Activated CD8-positive, alpha-beta T cell treated with anti-CD3 and anti-CD28 coated beads for 36 hours (primary cell): ENCODE results near the gene ITGA4. TPM values are rescaled to one million over a fixed set of nuclear protein-coding genes. Genes with fewer than 3 reads are reported as not detected.

ENCODE experiments used
- ATAC-seq: fragments of 200-7000 bp; cut with Tn5 transposase; one replicate; pipeline ENCODE4 v1.10.0; 2021; ENCODE audit warnings: mild to moderate bottlenecking, moderate library complexity
- CTCF ChIA-PET: fragments of 350-600 bp; sonication (Branson Sonifier 250); formaldehyde crosslinking; loops from one replicate; lab custom pipeline; 2021; ENCODE audit warnings: antibody characterized with exemption; lab: Charles Lee
- POLR2A ChIA-PET: fragments of 350-600 bp; sonication (Branson Sonifier 250); formaldehyde crosslinking; loops from one replicate; lab custom pipeline; 2021; ENCODE audit warnings: antibody characterized with exemption; lab: Charles Lee
- DNase-seq: peaks from one replicate; pipeline ENCODE4 v3.0.0-alpha.2; 2020
- H3K27ac Mint-ChIP-seq: one replicate; pipeline ENCODE4 v1.8.0; 2021; ENCODE audit warnings: mild to moderate bottlenecking, mixed read lengths
- H3K27me3 Mint-ChIP-seq: one replicate; pipeline ENCODE4 v1.8.0; 2021; ENCODE audit warnings: mixed read lengths
- H3K36me3 Mint-ChIP-seq: one replicate; pipeline ENCODE4 v1.8.0; 2021; ENCODE audit warnings: low read depth, mixed read lengths
- H3K4me1 Mint-ChIP-seq: one replicate; pipeline ENCODE4 v1.8.0; 2021; ENCODE audit warnings: low read depth, mixed read lengths
- H3K4me3 Mint-ChIP-seq: one replicate; pipeline ENCODE4 v1.8.0; 2021; ENCODE audit warnings: mild to moderate bottlenecking, moderate library complexity, mixed read lengths
- H3K9me3 Mint-ChIP-seq: one replicate; pipeline ENCODE4 v1.8.0; 2021; ENCODE audit warnings: mixed read lengths
- CTCF ChIP-seq: fragments of 200-600 bp; IDR thresholded peaks from one replicate; pipeline ENCODE4 v1.8.0; 2022; ENCODE audit warnings: antibody characterized with exemption, mild to moderate bottlenecking
- intact Hi-C: fragments of 100-400 bp; cut with micrococcal nuclease; formaldehyde crosslinking; loops from one replicate; pipeline ENCODE4 v1.10.0; 2022
- total RNA-seq, 2 experiments: library from RNA; stranded (reverse); gene quantifications; one replicate each; pipeline ENCODE4 v1.2.3, GENCODE V29; 2021

Gene ITGA4
- total RNA-seq, 2 experiments from 2014 or later = 61.6 to 64.5 TPM

- POLR2A ChIA-PET = interaction anchor here (0.6 to 1.7 kb wide), 5 partner anchors 9 to 350 kb away, joined by 3 to 6 read pairs (median 3); no protein-coding TSS in a partner anchor
- CTCF ChIA-PET = interaction anchor here (0.7 to 5.5 kb wide), 6 partner anchors 12 to 350 kb away, joined by 3 to 43 read pairs (median 6); no protein-coding TSS in a partner anchor
- Mint-ChIP-seq H3K27ac (peak overlapping the region; percentile 93), H3K27me3 (no peaks in the 10 kb centered on the region), H3K4me3 (peak overlapping the region; percentile 28), H3K9me3 (no peaks in the 10 kb centered on the region), H3K36me3 (peaks cover 16% of the 10 kb centered on the region), H3K4me1 (peaks cover 30% of the 10 kb centered on the region)
- no peak for TF ChIP-seq CTCF
- ATAC-seq = no peak
- no peak for DNase-seq
- intact Hi-C loops = loop anchor here (5.0 kb wide), 2 partner anchors 328 to 473 kb away; partner anchors contain the start of gene UBE2E3
Measured at GRCh38 chr2:181454686-181455450, 2.3 kb upstream of the ITGA4 start.

- H3K9me3 Mint-ChIP-seq = no peaks in the 10 kb centered on the region
- CTCF ChIA-PET = interaction anchor here (0.7 to 5.5 kb wide), 17 partner anchors 11 to 378 kb away, joined by 3 to 43 read pairs (median 4); no protein-coding TSS in a partner anchor
- intact Hi-C loops = loop anchor here (2.0 to 5.0 kb wide), 3 partner anchors 144 to 474 kb away; partner anchors contain the start of gene UBE2E3
- POLR2A ChIA-PET = interaction anchor here (0.6 to 2.9 kb wide), 22 partner anchors 8 to 525 kb away, joined by 3 to 26 read pairs (median 5); no protein-coding TSS in a partner anchor
- peaks cover 34% of the 10 kb centered on the region for H3K4me1 Mint-ChIP-seq
- ATAC-seq (peak; percentile 77), DNase-seq (peak; percentile 87)
- peaks cover 32% of the 10 kb centered on the region for H3K36me3 Mint-ChIP-seq
- no peak for TF ChIP-seq CTCF
- peak overlapping the region; percentile 92 for H3K4me3 Mint-ChIP-seq
- H3K27me3 Mint-ChIP-seq = no peaks in the 10 kb centered on the region
- peak overlapping the region; percentile 93 for H3K27ac Mint-ChIP-seq
Measured at GRCh38 chr2:181456660-181457120, 496 bp upstream of the ITGA4 start.

- TF ChIP-seq CTCF = no peak
Measured at GRCh38 chr2:181457741-181458425, 697 bp downstream of the ITGA4 start.

GRCh38 chr2:181458871-181459270, 1.7 kb downstream of the ITGA4 start:
- CTCF ChIA-PET = interaction anchor here (0.7 to 5.5 kb wide), 6 partner anchors 9 to 354 kb away, joined by 3 to 43 read pairs (median 12); no protein-coding TSS in a partner anchor
- no peak for DNase-seq
- Mint-ChIP-seq H3K36me3 (peaks cover 47% of the 10 kb centered on the region), H3K27me3 (no peaks in the 10 kb centered on the region), H3K4me3 (peak overlapping the region; percentile 92), H3K9me3 (no peaks in the 10 kb centered on the region), H3K4me1 (peaks cover 51% of the 10 kb centered on the region), H3K27ac (peak overlapping the region; percentile 93)
- no peak for TF ChIP-seq CTCF
- intact Hi-C loops = loop anchor here (5.0 kb wide), 2 partner anchors 332 to 477 kb away; partner anchors contain the start of gene UBE2E3
- ATAC-seq = no peak
- POLR2A ChIA-PET = interaction anchor here (1.4 to 2.9 kb wide), 5 partner anchors 66 to 334 kb away, joined by 3 to 16 read pairs (median 7); no protein-coding TSS in a partner anchor

More at GRCh38 chr2:181457741-181458425, 697 bp downstream of the ITGA4 start:
- Mint-ChIP-seq H3K27ac (peak overlapping the region; percentile 93), H3K36me3 (peaks cover 37% of the 10 kb centered on the region), H3K4me1 (peaks cover 41% of the 10 kb centered on the region), H3K27me3 (no peaks in the 10 kb centered on the region), H3K4me3 (peak overlapping the region; percentile 92), H3K9me3 (no peaks in the 10 kb centered on the region)
- CTCF ChIA-PET = interaction anchor here (0.7 to 5.5 kb wide), 26 partner anchors 10 to 380 kb away, joined by 3 to 43 read pairs (median 4); no protein-coding TSS in a partner anchor
- ATAC-seq (peak; percentile 14), DNase-seq (peak; percentile 78)
- POLR2A ChIA-PET = interaction anchor here (0.7 to 2.9 kb wide), 26 partner anchors 9 to 352 kb away, joined by 3 to 26 read pairs (median 4); no protein-coding TSS in a partner anchor
- intact Hi-C loops = loop anchor here (2.0 to 5.0 kb wide), 3 partner anchors 145 to 476 kb away; partner anchors contain the start of gene UBE2E3
